Neural cell (in vitro differentiated cells): ENCODE measurements around the gene HOXB4.

Experiments
- EZH2 ChIP-seq: fragments of 200-600, 300-800 bp; shearing (Covaris generic), sonication (generic); IDR thresholded peaks from 2 replicates; pipeline ENCODE4 v1.6.1; 2014; ENCODE audit warnings: antibody characterized with exemption, low read length, borderline replicate concordance, mild to moderate bottlenecking; ENCODE audit not compliant: insufficient read depth, poor library complexity, severe bottlenecking
- TF ChIP-seq, protein P1 (sequence below): fragments of 450-650 bp; IDR thresholded peaks from 2 replicates; pipeline ENCODE4 v1.5.1; 2014; ENCODE audit warnings: antibody characterized with exemption, mild to moderate bottlenecking, moderate library complexity; ENCODE audit not compliant: poor library complexity, severe bottlenecking

DNA sequence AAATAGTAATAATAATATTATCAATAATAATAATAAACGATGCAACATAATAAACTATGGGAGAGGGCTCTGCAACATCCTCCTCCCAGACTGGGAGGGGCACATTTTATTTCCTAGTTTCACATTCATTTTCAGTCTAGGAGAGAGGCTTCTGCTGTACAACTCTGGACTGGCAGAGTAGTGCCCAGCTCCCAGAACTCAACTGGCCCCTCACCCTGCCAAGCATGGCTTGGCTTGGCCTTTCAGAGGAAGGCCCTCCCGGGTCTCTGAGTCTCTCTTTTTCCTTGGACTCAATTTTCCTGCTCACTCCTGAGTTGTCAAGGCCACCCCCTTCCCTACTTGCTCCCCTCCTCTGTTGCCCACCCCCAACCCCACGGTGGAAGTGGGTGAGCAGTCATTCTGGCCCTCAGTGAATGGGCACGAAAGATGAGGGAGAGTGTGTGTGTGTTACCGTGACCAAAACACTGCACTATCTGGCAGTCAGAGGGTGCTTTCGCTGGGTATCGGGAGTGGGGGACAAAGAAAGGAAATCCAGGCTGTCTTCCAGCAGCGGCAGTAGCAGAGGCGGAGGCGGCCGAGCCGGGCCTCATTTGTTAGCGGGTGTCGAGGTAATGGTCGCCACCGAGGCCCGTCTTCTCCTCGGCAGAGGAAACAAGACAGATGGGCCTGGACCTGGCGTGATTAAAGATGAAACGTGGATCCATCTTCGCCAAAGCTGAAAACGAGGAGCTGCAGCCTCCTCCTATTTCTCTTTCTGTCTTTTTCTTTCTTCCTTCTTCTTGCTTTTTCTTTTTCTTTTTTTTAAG lies 2.3 kb downstream of the HOXB4 start:
- TF ChIP-seq, protein P1, sequence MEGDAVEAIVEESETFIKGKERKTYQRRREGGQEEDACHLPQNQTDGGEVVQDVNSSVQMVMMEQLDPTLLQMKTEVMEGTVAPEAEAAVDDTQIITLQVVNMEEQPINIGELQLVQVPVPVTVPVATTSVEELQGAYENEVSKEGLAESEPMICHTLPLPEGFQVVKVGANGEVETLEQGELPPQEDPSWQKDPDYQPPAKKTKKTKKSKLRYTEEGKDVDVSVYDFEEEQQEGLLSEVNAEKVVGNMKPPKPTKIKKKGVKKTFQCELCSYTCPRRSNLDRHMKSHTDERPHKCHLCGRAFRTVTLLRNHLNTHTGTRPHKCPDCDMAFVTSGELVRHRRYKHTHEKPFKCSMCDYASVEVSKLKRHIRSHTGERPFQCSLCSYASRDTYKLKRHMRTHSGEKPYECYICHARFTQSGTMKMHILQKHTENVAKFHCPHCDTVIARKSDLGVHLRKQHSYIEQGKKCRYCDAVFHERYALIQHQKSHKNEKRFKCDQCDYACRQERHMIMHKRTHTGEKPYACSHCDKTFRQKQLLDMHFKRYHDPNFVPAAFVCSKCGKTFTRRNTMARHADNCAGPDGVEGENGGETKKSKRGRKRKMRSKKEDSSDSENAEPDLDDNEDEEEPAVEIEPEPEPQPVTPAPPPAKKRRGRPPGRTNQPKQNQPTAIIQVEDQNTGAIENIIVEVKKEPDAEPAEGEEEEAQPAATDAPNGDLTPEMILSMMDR = no peak
- no peak for TF ChIP-seq EZH2
